NCI-H748 treated with DMSO at 0.1 percent for 48 hours (cell line): ENCODE measurements around the gene GUCY1A2.
"Not testable (repeated sequence)": the region's sequence is repeated elsewhere in the genome, so short reads cannot be mapped to it uniquely, and the experiment has no call there.

Experiments used
- DNase-seq: peaks from one replicate; lab custom pipeline; 2025; lab: John Stamatoyannopoulos, UW

The GUCY1A2 gene, protein sequence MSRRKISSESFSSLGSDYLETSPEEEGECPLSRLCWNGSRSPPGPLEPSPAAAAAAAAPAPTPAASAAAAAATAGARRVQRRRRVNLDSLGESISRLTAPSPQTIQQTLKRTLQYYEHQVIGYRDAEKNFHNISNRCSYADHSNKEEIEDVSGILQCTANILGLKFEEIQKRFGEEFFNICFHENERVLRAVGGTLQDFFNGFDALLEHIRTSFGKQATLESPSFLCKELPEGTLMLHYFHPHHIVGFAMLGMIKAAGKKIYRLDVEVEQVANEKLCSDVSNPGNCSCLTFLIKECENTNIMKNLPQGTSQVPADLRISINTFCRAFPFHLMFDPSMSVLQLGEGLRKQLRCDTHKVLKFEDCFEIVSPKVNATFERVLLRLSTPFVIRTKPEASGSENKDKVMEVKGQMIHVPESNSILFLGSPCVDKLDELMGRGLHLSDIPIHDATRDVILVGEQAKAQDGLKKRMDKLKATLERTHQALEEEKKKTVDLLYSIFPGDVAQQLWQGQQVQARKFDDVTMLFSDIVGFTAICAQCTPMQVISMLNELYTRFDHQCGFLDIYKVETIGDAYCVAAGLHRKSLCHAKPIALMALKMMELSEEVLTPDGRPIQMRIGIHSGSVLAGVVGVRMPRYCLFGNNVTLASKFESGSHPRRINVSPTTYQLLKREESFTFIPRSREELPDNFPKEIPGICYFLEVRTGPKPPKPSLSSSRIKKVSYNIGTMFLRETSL

DNA sequence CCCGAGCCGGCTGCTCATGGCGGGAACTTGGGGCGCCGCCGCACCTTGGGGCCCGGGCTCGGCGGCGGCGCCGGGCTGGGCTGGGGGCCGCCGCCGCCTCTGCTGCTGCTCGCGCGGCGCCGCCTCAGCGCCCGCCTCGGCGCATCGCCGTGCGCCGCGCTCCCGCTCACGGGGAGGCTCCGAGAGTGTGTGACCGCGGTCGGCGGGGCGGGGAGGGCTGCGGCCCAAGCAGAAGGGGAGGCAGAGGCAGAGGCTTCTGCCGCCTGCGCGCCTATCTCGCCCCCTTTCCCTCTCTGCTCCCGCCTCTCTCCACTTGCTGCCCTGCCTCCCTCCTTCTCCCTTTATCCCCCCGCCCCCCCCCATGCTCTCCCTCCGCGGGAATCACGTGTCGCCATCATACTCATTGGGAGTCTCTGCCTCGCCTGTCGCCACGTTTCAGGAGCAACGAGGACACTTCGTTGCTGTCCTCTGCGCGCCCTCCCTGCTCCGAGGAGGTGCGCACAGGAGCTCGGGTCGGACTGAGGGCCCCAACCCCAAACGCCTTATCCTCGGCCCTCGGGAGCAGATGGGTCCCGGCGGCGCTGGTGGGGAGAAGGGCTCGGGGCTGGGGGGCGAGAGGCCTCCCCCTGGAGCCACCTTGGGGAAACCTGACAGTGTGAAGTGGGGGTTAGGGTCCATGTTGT is at the start of gene GUCY1A2:
Gene GUCY1A2, minus strand, starts transcription at position 258 of the 683 bp plus-strand sequence. CDS start 421 bp downstream, outside the sequence.
- DNase-seq: no peak

DNA sequence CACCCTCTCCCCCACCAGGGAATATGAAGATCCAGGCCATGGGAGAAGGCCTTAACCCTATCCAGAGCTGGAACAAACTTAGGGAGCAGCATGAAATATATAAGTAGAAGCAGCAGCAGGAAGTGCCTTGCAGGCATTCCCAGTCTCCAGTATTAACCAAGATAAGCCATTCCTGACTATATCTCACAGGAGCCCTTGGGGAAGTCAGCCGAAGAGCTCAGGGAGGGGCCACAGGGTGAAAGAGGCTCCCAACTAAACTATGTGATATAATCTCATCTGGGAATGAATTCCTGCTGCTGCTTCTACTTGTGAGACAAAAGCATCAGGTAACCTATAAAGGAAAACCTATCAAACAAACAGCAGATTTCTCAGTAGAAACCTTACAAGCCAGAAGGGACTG is 36.1 kb upstream of the GUCY1A2 start:
- no peak for DNase-seq

DNA sequence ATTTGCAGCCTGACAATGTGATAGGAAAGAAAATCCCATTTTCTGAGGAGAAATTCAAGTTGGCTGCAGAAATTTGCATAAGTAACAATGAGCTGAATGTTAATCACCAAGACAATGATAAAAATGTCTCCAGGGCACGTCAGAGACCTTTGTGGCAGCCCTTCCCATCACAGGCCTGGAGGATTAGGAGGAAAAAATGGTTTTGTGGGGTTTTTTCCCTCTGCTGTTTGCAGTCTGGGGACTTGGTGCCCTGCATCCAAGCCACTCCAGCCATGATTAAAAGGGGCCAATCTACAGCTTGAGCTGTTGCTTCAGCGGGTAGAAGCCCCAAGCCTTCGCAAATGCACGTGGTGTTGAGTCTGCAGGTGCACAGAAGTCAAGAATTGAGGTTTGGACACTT is 33.1 kb upstream of the GUCY1A2 start:
- DNase-seq: not testable (repeated sequence)

- DNase-seq: not testable (repeated sequence)
Measured at GRCh38 chr11:107050899-107051298, 32.6 kb upstream of the GUCY1A2 start.

GRCh38 chr11:107050121-107050520 is 31.8 kb upstream of the GUCY1A2 start:
- no peak for DNase-seq

DNA sequence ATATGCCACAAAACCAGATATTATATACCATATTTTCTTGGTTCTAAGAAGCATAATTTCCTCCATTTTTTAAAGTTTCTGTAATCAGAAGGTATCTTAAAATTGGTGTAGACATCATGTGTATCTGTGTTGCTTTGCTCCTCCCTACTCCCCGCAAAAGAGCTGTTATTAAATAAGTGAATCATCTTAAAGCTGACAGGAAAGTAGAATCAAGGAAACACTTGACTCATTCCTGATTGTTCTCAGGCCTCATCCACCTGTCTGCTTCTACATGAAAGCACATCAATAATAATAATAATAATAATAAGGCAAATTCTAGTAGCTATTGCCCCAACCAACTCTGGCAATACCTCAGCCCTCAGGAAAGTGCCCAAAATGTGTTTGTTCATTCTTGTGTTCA is 26.2 kb upstream of the GUCY1A2 start:
- no peak for DNase-seq

- no peak for DNase-seq
Measured at GRCh38 chr11:107043242-107044006, 25.1 kb upstream of the GUCY1A2 start.

- no peak for DNase-seq
Measured at GRCh38 chr11:107042748-107043147, 24.5 kb upstream of the GUCY1A2 start.

DNA sequence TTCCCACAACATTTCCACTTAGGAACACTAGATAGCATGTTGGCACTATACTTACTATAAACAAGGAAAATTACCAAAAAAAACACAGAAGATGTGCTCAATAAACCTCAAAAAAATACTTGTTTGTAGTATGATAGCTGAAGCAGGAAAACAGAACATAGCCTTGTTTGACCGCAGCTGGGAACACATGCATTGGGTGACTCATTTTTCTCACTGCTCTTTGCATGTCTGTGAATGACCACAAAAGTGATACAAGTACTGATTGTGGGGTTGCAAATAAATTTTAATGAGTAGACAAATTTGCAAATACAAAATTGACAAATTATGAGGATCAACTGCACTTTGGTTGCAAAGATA is 22.8 kb upstream of the GUCY1A2 start:
- no peak for DNase-seq

GRCh38 chr11:107040433-107041087 is 22.3 kb upstream of the GUCY1A2 start:
- DNase-seq: no peak

DNA sequence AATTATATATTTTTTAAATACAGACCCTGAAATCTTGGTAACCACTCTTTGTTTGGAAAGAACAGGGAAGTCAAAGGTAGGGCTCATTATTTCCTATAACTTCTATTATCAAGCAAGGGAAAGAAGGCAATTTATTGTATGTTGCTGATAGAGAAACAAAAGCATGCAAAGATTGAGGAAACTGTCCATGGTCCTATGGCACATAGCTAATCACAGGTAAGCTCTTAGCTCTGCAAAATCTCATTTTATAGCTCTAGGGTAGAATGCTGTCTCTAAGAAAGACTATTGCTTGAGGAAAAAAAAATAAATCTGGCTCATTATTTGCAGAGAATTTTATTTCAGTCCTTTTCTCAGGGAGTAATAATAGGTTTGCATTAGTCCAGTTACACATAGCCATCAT is 7.4 kb upstream of the GUCY1A2 start:
- DNase-seq: no peak

DNA sequence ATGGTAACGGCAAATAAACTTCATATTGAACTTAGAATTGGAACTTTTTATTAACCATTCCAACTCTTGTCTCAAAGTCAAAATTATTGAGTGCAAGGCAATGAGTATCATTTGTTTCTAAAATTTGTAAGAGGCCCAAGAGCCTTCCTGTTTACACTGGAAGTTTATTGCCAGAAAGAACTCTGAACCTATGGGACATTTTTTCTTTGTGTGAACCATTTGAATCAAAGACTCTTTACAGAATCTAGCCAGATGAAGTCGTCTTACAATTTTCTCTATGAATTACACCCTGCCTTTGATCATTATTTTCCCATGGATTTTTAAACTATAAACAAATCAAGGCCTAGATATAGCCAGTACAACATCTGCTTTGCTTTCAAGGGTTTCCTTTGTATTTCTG is 2.3 kb upstream of the GUCY1A2 start:
- no peak for DNase-seq

GRCh38 chr11:107018902-107019493 is 722 bp upstream of the GUCY1A2 start:
- no peak for DNase-seq

DNA sequence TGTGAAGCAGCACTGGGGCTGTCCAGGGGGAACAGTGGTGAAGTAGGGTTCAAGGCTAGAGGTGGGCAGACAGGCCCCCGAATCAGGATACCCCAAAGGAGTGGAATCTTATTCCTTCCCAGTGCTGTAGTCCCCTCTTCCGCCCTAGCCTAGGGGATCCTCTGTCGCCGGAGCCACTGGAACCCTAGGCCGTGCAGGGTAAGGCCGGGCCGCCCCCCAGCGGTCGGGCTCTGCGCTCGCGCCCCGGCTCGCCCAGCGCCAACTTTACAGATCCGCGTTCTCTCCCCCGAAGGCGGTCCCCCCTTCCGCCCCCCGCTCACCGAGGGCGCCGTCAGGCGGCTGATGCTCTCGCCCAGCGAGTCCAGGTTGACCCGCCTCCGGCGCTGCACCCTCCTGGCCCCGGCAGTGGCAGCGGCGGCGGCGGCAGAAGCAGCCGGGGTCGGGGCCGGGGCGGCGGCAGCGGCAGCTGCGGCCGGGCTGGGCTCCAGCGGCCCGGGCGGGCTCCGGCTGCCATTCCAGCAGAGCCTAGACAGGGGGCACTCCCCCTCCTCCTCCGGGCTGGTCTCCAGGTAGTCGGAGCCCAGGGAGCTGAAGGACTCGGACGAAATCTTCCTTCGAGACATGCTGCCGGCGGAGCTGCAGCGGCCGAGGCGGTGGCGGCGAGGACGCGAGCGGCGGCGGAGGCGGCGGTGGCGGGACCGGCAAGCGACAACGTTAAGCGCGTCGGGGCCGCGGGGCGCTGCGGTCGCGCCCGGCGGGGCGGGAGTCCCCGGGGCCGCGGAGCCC is 650 bp downstream of the GUCY1A2 start:
- DNase-seq: peak; percentile 24

- DNase-seq: no peak
Measured at GRCh38 chr11:107017104-107017432, 1.2 kb downstream of the GUCY1A2 start.

GRCh38 chr11:107014871-107015270 is 3.4 kb downstream of the GUCY1A2 start:
- DNase-seq: no peak

DNA sequence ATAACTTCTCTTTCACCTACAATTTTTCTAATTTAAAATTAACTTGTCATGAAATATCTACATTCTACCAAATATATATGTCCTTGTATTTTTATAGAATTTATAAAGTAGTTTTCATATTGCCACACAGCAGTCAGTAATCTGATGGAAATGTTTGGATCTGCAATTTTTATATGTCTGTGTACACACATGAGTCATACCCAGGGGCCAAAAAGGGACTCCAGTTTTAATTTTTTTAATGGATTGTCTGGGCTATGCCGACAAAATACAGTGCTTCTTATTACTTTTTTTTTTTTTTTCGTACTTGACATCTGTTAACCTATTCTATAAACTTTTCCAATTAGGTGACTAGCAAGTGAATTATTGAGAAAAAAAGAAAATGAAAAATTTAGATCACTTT is 6.3 kb downstream of the GUCY1A2 start:
- no peak for DNase-seq

DNA sequence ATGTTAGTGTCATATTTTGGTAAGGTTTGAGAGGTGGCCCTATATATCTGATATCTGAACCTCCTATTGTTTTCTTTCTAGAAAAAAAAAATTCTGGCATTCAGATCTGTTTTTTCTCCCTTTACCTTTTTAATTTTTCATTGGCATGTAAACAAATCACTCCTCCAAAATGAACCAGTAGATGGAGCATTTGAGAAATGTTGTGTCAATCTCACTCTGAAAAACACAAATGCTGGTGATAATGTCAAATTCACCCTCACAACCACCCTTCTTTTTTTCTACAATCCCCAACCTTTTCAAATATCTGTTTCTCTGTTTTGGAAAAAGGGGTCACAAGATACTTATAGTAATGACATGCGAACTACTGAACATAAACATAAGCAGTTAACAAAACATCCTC is 9.1 kb downstream of the GUCY1A2 start:
- no peak for DNase-seq

GRCh38 chr11:107006076-107006833 is 12.0 kb downstream of the GUCY1A2 start:
- DNase-seq: no peak

DNA sequence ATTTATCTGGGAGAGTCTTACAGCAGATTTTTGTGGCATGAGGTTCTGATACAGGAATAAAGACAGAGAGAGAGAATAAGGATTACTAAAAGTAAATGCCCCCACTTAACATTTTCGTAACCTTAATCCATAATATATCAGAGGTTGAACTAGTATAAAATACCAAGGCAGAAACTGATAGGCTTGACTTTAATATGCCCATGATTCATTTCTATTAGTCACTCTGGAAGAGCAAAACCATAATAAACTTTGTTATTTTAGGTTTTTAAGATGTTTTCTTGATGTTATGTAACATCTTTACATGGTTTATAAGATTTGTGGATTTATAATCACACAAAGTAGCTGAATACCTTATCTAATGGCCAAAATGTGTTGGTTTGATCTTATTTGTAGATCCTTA is 19.1 kb downstream of the GUCY1A2 start:
- no peak for DNase-seq
